HG03432 (cell line): ENCODE measurements around the gene TMEM185A.
"Not testable (repeated sequence)": the region's sequence is repeated elsewhere in the genome, so short reads cannot be mapped to it uniquely, and the experiment has no call there.

Experiments
- ATAC-seq: cut with Tn5 transposase; IDR thresholded peaks from one replicate; pipeline ENCODE4 v1.9.1; 2021; ENCODE audit warnings: mild to moderate bottlenecking, moderate library complexity; ENCODE audit not compliant: unreplicated experiment

The TMEM185A gene

GRCh38 chrX:149631234-149632165 is at the start of gene TMEM185A:
TSS of gene TMEM185A (minus strand) at chrX:149631792. CDS start at chrX:149631580, 212 bp downstream.
- ATAC-seq = peak; percentile 95

- ATAC-seq = no peak
These were observed 49.6 kb upstream of the TMEM185A start for GRCh38 chrX:149681182-149681581.

- ATAC-seq = not testable (repeated sequence)
These were observed 47.6 kb upstream of the TMEM185A start for GRCh38 chrX:149679164-149679678.

- not testable (repeated sequence) for ATAC-seq
These were observed 44.0 kb upstream of the TMEM185A start for GRCh38 chrX:149675554-149675953.

- not testable (repeated sequence) for ATAC-seq
These were observed 43.5 kb upstream of the TMEM185A start for GRCh38 chrX:149675088-149675487.

GRCh38 chrX:149660613-149661012 is 29.0 kb upstream of the TMEM185A start:
- not testable (repeated sequence) for ATAC-seq

- not testable (repeated sequence) for ATAC-seq
These were observed 24.8 kb upstream of the TMEM185A start for GRCh38 chrX:149656260-149656884.

- ATAC-seq = no peak
These were observed 20.8 kb upstream of the TMEM185A start for GRCh38 chrX:149652232-149652981.

- ATAC-seq = peak; percentile 62
These were observed 18.6 kb upstream of the TMEM185A start for GRCh38 chrX:149650162-149650561.

GRCh38 chrX:149648932-149649331 is 17.3 kb upstream of the TMEM185A start:
- ATAC-seq = no peak

- ATAC-seq = no peak
These were observed 15.9 kb upstream of the TMEM185A start for GRCh38 chrX:149647505-149647904.

GRCh38 chrX:149643496-149643895 is 11.9 kb upstream of the TMEM185A start:
- no peak for ATAC-seq

GRCh38 chrX:149641835-149642234 is 10.2 kb upstream of the TMEM185A start:
- no peak for ATAC-seq

GRCh38 chrX:149641432-149641831 is 9.8 kb upstream of the TMEM185A start:
- ATAC-seq = no peak

GRCh38 chrX:149639568-149639967 is 8.0 kb upstream of the TMEM185A start:
- ATAC-seq = no peak

- no peak for ATAC-seq
These were observed 7.3 kb upstream of the TMEM185A start for GRCh38 chrX:149638860-149639259.

GRCh38 chrX:149633511-149633910 is 1.9 kb upstream of the TMEM185A start:
- no peak for ATAC-seq

GRCh38 chrX:149630681-149631233 is 835 bp downstream of the TMEM185A start:
- no peak for ATAC-seq

- no peak for ATAC-seq
These were observed 1.7 kb downstream of the TMEM185A start for GRCh38 chrX:149629730-149630387.

- ATAC-seq = no peak
These were observed 2.8 kb downstream of the TMEM185A start for GRCh38 chrX:149628768-149629167.
